HUDEP-2 (cell line): ENCODE measurements around the gene ZNF547.

Source experiments
- DNase-seq, 76 experiments: peaks; one replicate each; lab custom pipeline; 2025; ENCODE audit not compliant: unreplicated experiment in 76 of 76; lab: John Stamatoyannopoulos, UW

Gene ZNF547

GRCh38 chr19:57362997-57363687, at the start of gene ZNF547, which contains the start of gene TRAPPC2B:
TSS of gene ZNF547 (plus strand) at chr19:57363551. CDS start at chr19:57368556, 5,005 bp downstream.
TSS of gene TRAPPC2B (plus strand) at chr19:57363551. CDS start at chr19:57364834, 1,283 bp downstream.
- DNase-seq = peak; percentile 81 to 100 (median 98)

GRCh38 chr19:57314146-57314545, 49.2 kb upstream of the ZNF547 start:
- DNase-seq = no peak

- DNase-seq = no peak
These were observed 45.8 kb upstream of the ZNF547 start for GRCh38 chr19:57317503-57317902.

GRCh38 chr19:57319869-57320179, 43.5 kb upstream of the ZNF547 start:
- DNase-seq = no peak

- peak; percentile 61 to 98 (median 96) for DNase-seq
These were observed 42.9 kb upstream of the ZNF547 start, which contains the start of gene ZNF543 for GRCh38 chr19:57320180-57321084. TSS of gene ZNF543 (plus strand) at chr19:57320472. CDS start at chr19:57320854, 382 bp downstream.

GRCh38 chr19:57321116-57321515, 42.2 kb upstream of the ZNF547 start:
- peak in 1 of 76 experiments; percentile 6 for DNase-seq

GRCh38 chr19:57321751-57322150, 41.6 kb upstream of the ZNF547 start:
- DNase-seq = no peak

- DNase-seq = no peak
These were observed 38.4 kb upstream of the ZNF547 start for GRCh38 chr19:57324992-57325391.

GRCh38 chr19:57327993-57328392, 35.4 kb upstream of the ZNF547 start:
- no peak for DNase-seq

- no peak for DNase-seq
These were observed 29.2 kb upstream of the ZNF547 start for GRCh38 chr19:57334191-57334590.

GRCh38 chr19:57338877-57339276, 24.5 kb upstream of the ZNF547 start:
- DNase-seq = no peak

GRCh38 chr19:57342582-57342981, 20.8 kb upstream of the ZNF547 start:
- DNase-seq = no peak

- no peak for DNase-seq
These were observed 15.2 kb upstream of the ZNF547 start for GRCh38 chr19:57348136-57348535.

GRCh38 chr19:57350877-57351805, 12.2 kb upstream of the ZNF547 start, which contains the start of gene ZNF304:
TSS of gene ZNF304 (plus strand) at chr19:57351271. CDS start at chr19:57351665, 394 bp downstream.
- DNase-seq = peak; percentile 50 to 98 (median 93)

- DNase-seq = peak in 7 of 76 experiments; percentile 1 to 12 (median 5)
These were observed 11.5 kb upstream of the ZNF547 start for GRCh38 chr19:57351867-57352266.

GRCh38 chr19:57355916-57356315, 7.4 kb upstream of the ZNF547 start:
- DNase-seq = no peak

- no peak for DNase-seq
These were observed 5.9 kb upstream of the ZNF547 start for GRCh38 chr19:57357406-57357805.

GRCh38 chr19:57359300-57359699, 4.1 kb upstream of the ZNF547 start:
- no peak for DNase-seq

- DNase-seq = no peak
These were observed 932 bp upstream of the ZNF547 start for GRCh38 chr19:57362419-57362818.

- DNase-seq = peak in 7 of 76 experiments; percentile 5 to 45 (median 22)
These were observed 384 bp downstream of the ZNF547 start for GRCh38 chr19:57363688-57364181.
